ENCODE results near the gene TMPRSS13.
A peak's percentile ranks its signal among the peaks of the same experiment; 100 is the strongest.

- TF ChIP-seq CTCF (IDR thresholded peaks at IDR 0.05) (peak in 3 of 6 experiments; percentile 20 to 23 (median 20)), POLR2A (IDR thresholded peaks at IDR 0.05) (no peak)
Measured at GRCh38 chr11:117950301-117950700, 21.1 kb upstream of the TMPRSS13 start.
